Heart left ventricle (tissue), 13 donors: ENCODE data around the gene FAM217A.

Source experiments
- POLR2A ChIP-seq, 2 donors: fragments of 450-650 bp; IDR thresholded peaks; one replicate each; pipeline ENCODE4 v1.6.1; 2017; ENCODE audit warnings: antibody characterized with exemption in 2 of 2, mild to moderate bottlenecking in 2 of 2, moderate library complexity in 2 of 2
- TF ChIP-seq, protein P1 (sequence below), 12 donors: fragments of 200-600 bp; sonication (generic) in 4 of 12; IDR thresholded peaks; one replicate each; pipeline versions ENCODE4 v1.5.0 to v1.8.0; 2018 to 2022; ENCODE audit warnings: antibody characterized with exemption in 12 of 12, mild to moderate bottlenecking in 5 of 12
- donor health status: ischemic (EF 13 %, LVEDD 7.1; RV severe dilation, severe dysfunction).
- donor health status: DM: no; HTN: yes; CAD: no.
- donor health status: DM: no; HTN: no; CAD: no.
- donor health status: ischemic (EF 25% LVEDD 6.9; RV normal size, moderate dysfunction).
- donor health status: ischemic (EF 25% LVEDD 5.7; RV mildly dilated, moderate dysfunction).
- donor health status: ischemic (EF 35%, LVEDD 5.7; RV mildly dilated, moderate dysfunction).
- donor health status: nonischemic (EF 11% LVEDD 7.7; RV severe dilation, severe dysfunction).
- donor health status: DM: yes; HTN: yes; CAD: no.
- donor health status: PGD.
- donor health status: ischemic (EF 29% LVEDD 5.4; RV normal size, mild dysfunction).
- donor health status: nonischemic (EF 23%, LVEDD 6.1; RV moderate dilation, normal function).

DNA sequence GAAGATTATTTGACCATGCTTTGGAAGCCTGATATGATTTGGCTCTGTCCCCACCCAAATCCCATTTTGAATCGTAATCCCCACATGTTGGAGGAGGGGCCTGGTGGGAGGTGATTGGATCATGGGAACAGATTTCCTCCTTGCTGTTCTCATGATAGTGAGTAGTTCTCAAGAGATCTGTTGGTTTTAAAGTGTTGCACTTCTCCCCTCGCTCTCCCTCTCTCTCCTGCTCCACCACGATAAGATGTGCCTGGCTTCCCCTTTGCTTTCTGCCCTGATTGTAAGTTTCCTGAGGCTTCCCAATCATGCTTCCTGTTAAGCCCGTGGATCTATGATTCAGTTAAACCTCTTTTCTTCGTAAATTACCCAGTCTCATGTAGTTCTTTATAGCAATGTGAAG, 21.7 kb upstream of the FAM217A start:
- no peak for TF ChIP-seq POLR2A (IDR thresholded peaks at IDR 0.05)
- TF ChIP-seq, protein P1, sequence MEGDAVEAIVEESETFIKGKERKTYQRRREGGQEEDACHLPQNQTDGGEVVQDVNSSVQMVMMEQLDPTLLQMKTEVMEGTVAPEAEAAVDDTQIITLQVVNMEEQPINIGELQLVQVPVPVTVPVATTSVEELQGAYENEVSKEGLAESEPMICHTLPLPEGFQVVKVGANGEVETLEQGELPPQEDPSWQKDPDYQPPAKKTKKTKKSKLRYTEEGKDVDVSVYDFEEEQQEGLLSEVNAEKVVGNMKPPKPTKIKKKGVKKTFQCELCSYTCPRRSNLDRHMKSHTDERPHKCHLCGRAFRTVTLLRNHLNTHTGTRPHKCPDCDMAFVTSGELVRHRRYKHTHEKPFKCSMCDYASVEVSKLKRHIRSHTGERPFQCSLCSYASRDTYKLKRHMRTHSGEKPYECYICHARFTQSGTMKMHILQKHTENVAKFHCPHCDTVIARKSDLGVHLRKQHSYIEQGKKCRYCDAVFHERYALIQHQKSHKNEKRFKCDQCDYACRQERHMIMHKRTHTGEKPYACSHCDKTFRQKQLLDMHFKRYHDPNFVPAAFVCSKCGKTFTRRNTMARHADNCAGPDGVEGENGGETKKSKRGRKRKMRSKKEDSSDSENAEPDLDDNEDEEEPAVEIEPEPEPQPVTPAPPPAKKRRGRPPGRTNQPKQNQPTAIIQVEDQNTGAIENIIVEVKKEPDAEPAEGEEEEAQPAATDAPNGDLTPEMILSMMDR (IDR thresholded peaks at IDR 0.05), result no peak
